WTC11 (cell line): ENCODE results near the gene KLHL26. TPM values are rescaled to one million over a fixed set of nuclear protein-coding genes. Genes with fewer than 3 reads are reported as not detected.

ENCODE experiments used
- ATAC-seq: fragments of 200-7000 bp; cut with Tn5 transposase; 2 replicates; pipeline ENCODE4 v1.10.0; 2021; ENCODE audit warnings: mild to moderate bottlenecking, moderate library complexity
- CTCF ChIA-PET: fragments of 300-600 bp; sonication (Branson Sonifier 250); formaldehyde crosslinking; loops from one replicate; lab custom pipeline; 2021; ENCODE audit warnings: antibody characterized with exemption; lab: Charles Lee
- POLR2A ChIA-PET: fragments of 350-600 bp; sonication (Branson Sonifier 250); formaldehyde crosslinking; loops from one replicate; lab custom pipeline; 2021; ENCODE audit warnings: antibody characterized with exemption; lab: Charles Lee
- DNase-seq: peaks from one replicate; pipeline ENCODE4 v3.0.0; 2021; ENCODE audit warnings: low spot score
- H3K27ac Mint-ChIP-seq: 2 replicates; pipeline ENCODE4 v1.8.0; 2021; ENCODE audit warnings: mixed read lengths
- H3K27me3 Mint-ChIP-seq: 2 replicates; pipeline ENCODE4 v1.8.0; 2021; ENCODE audit warnings: low read depth, mild to moderate bottlenecking, moderate library complexity, mixed read lengths
- H3K36me3 Mint-ChIP-seq: 2 replicates; pipeline ENCODE4 v1.8.0; 2021; ENCODE audit warnings: mixed read lengths
- H3K4me1 Mint-ChIP-seq: 2 replicates; pipeline ENCODE4 v1.8.0; 2022; ENCODE audit warnings: mixed read lengths
- H3K4me3 Mint-ChIP-seq: 2 replicates; pipeline ENCODE4 v1.8.0; 2021; ENCODE audit warnings: mild to moderate bottlenecking, moderate library complexity, mixed read lengths
- H3K9me3 Mint-ChIP-seq: 2 replicates; pipeline ENCODE4 v1.8.0; 2021; ENCODE audit warnings: mixed read lengths
- ETV6 ChIP-seq: sonication (generic); formaldehyde crosslinking; IDR thresholded peaks from 2 replicates; pipeline ENCODE4 v1.8.1; 2022; ENCODE audit warnings: mild to moderate bottlenecking, missing genetic modification reagents
- FOXK1 ChIP-seq: sonication (generic); formaldehyde crosslinking; IDR thresholded peaks from 2 replicates; pipeline ENCODE4 v1.8.0; 2022; ENCODE audit warnings: mild to moderate bottlenecking, moderate library complexity, missing genetic modification reagents
- KAT7 ChIP-seq: sonication (generic); formaldehyde crosslinking; IDR thresholded peaks from 2 replicates; pipeline ENCODE4 v1.8.1; 2023; ENCODE audit warnings: missing genetic modification reagents, mild to moderate bottlenecking, borderline replicate concordance
- MXD4 ChIP-seq: fragments of 250-450 bp; sonication (Bioruptor Pico); IDR thresholded peaks from 2 replicates; pipeline ENCODE4 v1.8.0; 2021; ENCODE audit warnings: mild to moderate bottlenecking, moderate library complexity, borderline replicate concordance
- NFYB ChIP-seq: sonication (generic); formaldehyde crosslinking; conservative IDR thresholded peaks from 2 replicates; pipeline ENCODE4 v1.8.0; 2022; ENCODE audit warnings: low read depth, missing genetic modification reagents
- PRRX2 ChIP-seq: fragments of 250-450 bp; sonication (Bioruptor Pico); IDR thresholded peaks from 2 replicates; pipeline ENCODE4 v1.8.0; 2021; ENCODE audit warnings: mild to moderate bottlenecking
- RELA ChIP-seq: sonication (generic); formaldehyde crosslinking; IDR thresholded peaks from 2 replicates; pipeline ENCODE4 v1.8.1; 2022; ENCODE audit warnings: missing genetic modification reagents, mild to moderate bottlenecking, borderline replicate concordance
- SMAD4 ChIP-seq: sonication (generic); formaldehyde crosslinking; IDR thresholded peaks from 2 replicates; pipeline ENCODE4 v1.8.0; 2022; ENCODE audit warnings: mild to moderate bottlenecking, missing genetic modification reagents
- ZNF121 ChIP-seq: sonication (generic); formaldehyde crosslinking; IDR thresholded peaks from 2 replicates; pipeline ENCODE4 v1.8.0; 2023; ENCODE audit warnings: missing genetic modification reagents
- ZNF138 ChIP-seq: sonication (generic); formaldehyde crosslinking; conservative IDR thresholded peaks from 2 replicates; pipeline ENCODE4 v1.8.1; 2022; ENCODE audit warnings: mild to moderate bottlenecking, moderate library complexity, missing genetic modification reagents
- total RNA-seq: library from RNA; stranded (reverse); gene quantifications from 3 replicates; pipeline ENCODE4 v1.2.3, GENCODE V29; 2021
- TF ChIP-seq, protein P1 (sequence below): sonication (generic); formaldehyde crosslinking; IDR thresholded peaks from 2 replicates; pipeline ENCODE4 v1.8.1; 2023; ENCODE audit warnings: mild to moderate bottlenecking, missing genetic modification reagents, borderline replicate concordance
- TF ChIP-seq, protein P2 (sequence below): fragments of 250-450 bp; sonication (Bioruptor Pico); conservative IDR thresholded peaks from 2 replicates; pipeline ENCODE4 v1.9.0; 2021; ENCODE audit warnings: mild to moderate bottlenecking
- TF ChIP-seq, protein P3 (sequence below): fragments of 250-450 bp; sonication (Bioruptor Pico); IDR thresholded peaks from 2 replicates; pipeline ENCODE4 v1.9.0; 2021; ENCODE audit warnings: moderate library complexity, mild to moderate bottlenecking, inconsistent platforms, borderline replicate concordance
- TF ChIP-seq, protein P4 (sequence below): sonication (generic); formaldehyde crosslinking; IDR thresholded peaks from 2 replicates; pipeline ENCODE4 v1.8.1; 2022; ENCODE audit warnings: mild to moderate bottlenecking, moderate library complexity, missing genetic modification reagents
- TF ChIP-seq, protein P5 (sequence below): sonication (generic); formaldehyde crosslinking; IDR thresholded peaks from 2 replicates; pipeline ENCODE4 v1.8.0; 2022; ENCODE audit warnings: mild to moderate bottlenecking, missing genetic modification reagents
- TF ChIP-seq, protein P6 (sequence below): sonication (generic); formaldehyde crosslinking; IDR thresholded peaks from 2 replicates; pipeline ENCODE4 v1.8.0; 2023; ENCODE audit warnings: missing genetic modification reagents, mild to moderate bottlenecking, borderline replicate concordance
- TF ChIP-seq, protein P7 (sequence below): fragments of 250-450 bp; sonication (Bioruptor Pico); IDR thresholded peaks from 2 replicates; pipeline ENCODE4 v1.9.0; 2021; ENCODE audit warnings: mild to moderate bottlenecking, borderline replicate concordance

The KLHL26 gene
- total RNA-seq, 1 experiment from 2014 or later, result 13.1 TPM

DNA sequence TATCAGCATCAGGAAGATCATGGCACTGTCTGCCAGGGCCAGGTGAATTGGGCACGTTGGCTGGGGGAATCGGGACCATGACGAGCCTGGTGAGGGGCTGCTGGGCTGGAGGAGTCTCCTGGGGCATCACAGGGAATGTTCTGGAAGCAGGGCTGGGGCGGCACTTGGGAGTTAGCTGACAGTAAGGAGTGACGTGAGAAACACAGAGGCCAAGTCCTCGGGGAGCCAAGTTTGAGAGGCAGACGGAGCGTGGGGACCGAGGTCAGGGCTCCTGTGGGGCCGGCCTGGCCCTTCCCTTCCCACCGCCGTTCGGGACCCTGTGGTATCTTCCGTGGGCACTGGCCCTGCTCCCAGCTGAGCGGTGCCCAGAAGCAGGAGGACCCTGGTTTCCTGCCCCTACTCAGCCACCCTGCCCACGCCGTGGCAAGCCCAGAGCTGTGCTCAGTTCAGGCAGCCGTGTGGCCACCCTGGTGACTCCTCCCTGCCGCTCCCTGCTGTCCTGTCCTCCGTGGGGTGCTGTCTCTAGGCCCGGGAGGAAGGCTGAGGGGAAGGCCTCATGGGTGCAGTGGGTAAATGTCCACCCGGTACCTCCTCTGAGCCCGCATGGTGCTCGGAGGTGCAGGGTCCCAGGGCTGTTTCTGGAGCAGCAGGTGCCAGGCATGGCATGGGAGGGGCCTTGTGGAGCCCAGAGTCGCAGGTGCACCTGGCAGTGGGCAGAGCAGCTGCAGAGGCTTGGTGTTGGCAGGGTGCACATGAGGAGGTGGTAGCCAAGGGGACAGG is 71.8 kb downstream of the KLHL26 start:
- H3K27ac Mint-ChIP-seq, result peak overlapping the region; percentile 23; the same call in 1 of the 2 replicates
- H3K27me3 Mint-ChIP-seq, result no peaks in the 10 kb centered on the region
- CTCF ChIA-PET, result no interaction called here
- no peak for DNase-seq
- no peak for TF ChIP-seq SMAD4 (CRISPR knock-in tag)
- TF ChIP-seq PRRX2, result no peak
- TF ChIP-seq MXD4, result no peak
- TF ChIP-seq, protein P1, sequence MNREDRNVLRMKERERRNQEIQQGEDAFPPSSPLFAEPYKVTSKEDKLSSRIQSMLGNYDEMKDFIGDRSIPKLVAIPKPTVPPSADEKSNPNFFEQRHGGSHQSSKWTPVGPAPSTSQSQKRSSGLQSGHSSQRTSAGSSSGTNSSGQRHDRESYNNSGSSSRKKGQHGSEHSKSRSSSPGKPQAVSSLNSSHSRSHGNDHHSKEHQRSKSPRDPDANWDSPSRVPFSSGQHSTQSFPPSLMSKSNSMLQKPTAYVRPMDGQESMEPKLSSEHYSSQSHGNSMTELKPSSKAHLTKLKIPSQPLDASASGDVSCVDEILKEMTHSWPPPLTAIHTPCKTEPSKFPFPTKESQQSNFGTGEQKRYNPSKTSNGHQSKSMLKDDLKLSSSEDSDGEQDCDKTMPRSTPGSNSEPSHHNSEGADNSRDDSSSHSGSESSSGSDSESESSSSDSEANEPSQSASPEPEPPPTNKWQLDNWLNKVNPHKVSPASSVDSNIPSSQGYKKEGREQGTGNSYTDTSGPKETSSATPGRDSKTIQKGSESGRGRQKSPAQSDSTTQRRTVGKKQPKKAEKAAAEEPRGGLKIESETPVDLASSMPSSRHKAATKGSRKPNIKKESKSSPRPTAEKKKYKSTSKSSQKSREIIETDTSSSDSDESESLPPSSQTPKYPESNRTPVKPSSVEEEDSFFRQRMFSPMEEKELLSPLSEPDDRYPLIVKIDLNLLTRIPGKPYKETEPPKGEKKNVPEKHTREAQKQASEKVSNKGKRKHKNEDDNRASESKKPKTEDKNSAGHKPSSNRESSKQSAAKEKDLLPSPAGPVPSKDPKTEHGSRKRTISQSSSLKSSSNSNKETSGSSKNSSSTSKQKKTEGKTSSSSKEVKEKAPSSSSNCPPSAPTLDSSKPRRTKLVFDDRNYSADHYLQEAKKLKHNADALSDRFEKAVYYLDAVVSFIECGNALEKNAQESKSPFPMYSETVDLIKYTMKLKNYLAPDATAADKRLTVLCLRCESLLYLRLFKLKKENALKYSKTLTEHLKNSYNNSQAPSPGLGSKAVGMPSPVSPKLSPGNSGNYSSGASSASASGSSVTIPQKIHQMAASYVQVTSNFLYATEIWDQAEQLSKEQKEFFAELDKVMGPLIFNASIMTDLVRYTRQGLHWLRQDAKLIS, result no peak
- TF ChIP-seq ETV6 (CRISPR knock-in tag), result no peak
- no peak for TF ChIP-seq ZNF138 (CRISPR knock-in tag)
- TF ChIP-seq, protein P2, sequence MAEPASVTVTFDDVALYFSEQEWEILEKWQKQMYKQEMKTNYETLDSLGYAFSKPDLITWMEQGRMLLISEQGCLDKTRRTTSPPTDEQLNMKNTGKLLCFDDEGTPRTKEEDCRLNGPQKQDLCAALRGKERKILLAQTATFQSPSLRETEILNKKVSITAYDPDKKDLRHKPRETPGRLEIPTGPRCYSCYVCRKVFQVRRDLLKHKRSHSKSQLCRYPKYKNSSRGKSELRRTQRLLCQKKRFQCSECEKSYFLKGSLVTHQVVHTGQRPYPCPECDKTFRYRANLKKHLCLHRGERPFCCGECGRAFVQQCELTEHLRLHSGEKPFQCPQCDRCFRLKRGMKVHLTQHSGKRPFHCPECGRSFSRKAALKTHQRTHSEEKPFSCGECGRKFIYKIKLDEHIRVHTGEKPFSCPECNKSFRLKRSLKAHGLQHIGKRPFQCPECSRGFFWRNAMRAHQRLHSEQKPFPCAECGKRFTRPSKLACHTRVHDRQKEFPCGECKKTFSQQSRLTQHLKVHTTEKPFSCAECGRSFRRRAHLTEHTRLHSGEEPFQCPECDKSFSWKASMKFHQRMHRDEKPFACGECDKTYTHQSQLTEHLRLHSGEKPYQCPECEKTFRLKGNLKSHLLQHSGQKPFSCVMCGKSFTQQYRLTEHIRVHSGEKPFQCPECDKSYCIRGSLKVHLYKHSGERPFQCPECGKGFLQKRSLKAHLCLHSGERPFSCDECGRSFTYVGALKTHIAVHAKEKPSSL (CRISPR knock-in tag), result no peak
- TF ChIP-seq, all 79 proteins: peak for 0
- ATAC-seq, result no peak
- Mint-ChIP-seq H3K36me3 (no peaks in the 10 kb centered on the region), H3K9me3 (no peaks in the 10 kb centered on the region), H3K4me1 (peaks cover 10% of the 10 kb centered on the region), H3K4me3 (no peak overlapping the region)
- POLR2A ChIA-PET, result no interaction called here

DNA sequence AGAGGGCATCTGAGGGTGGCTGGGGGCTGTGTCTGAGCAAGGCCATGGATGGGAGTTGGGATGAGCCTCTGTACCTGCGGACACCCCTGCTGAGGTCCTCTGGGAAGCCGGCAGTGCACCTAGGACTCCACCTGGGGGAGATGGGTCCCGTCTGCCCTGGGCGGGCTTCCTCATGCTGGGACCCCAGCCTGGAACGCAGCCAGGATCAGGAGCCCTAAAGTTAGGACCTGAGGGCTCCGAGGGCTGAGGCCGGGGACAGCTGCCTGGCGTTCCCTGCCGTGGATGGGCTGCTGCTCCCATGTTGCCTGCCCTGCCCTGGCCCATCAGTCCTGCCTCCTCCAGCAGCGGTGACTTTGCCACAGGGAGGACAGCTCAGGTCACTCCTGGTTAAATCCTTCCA is 72.7 kb downstream of the KLHL26 start:
- no peaks in the 10 kb centered on the region for H3K36me3 Mint-ChIP-seq
- CTCF ChIA-PET, result interaction anchor here (1.4 kb wide), 1 partner anchor 227 kb away, joined by 4 read pairs; no protein-coding TSS in a partner anchor
- no peak for DNase-seq
- no peak overlapping the region for H3K27ac Mint-ChIP-seq
- ATAC-seq, result no peak
- H3K4me3 Mint-ChIP-seq, result no peak overlapping the region
- POLR2A ChIA-PET, result interaction anchor here (0.5 kb wide), 1 partner anchor 850 kb away, joined by 3 read pairs; no protein-coding TSS in a partner anchor
- H3K9me3 Mint-ChIP-seq, result no peaks in the 10 kb centered on the region
- no peaks in the 10 kb centered on the region for H3K27me3 Mint-ChIP-seq
- peaks cover 10% of the 10 kb centered on the region for H3K4me1 Mint-ChIP-seq
- TF ChIP-seq NFYB (no peak), RELA (CRISPR knock-in tag) (no peak), FOXK1 (CRISPR knock-in tag) (no peak), KAT7 (CRISPR knock-in tag) (no peak), ZNF121 (CRISPR knock-in tag) (no peak)
- TF ChIP-seq, protein P3, sequence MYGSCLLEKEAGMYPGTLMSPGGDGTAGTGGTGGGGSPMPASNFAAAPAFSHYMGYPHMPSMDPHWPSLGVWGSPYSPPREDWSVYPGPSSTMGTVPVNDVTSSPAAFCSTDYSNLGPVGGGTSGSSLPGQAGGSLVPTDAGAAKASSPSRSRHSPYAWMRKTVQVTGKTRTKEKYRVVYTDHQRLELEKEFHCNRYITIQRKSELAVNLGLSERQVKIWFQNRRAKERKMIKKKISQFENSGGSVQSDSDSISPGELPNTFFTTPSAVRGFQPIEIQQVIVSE (CRISPR knock-in tag), result no peak
- TF ChIP-seq, protein P4, sequence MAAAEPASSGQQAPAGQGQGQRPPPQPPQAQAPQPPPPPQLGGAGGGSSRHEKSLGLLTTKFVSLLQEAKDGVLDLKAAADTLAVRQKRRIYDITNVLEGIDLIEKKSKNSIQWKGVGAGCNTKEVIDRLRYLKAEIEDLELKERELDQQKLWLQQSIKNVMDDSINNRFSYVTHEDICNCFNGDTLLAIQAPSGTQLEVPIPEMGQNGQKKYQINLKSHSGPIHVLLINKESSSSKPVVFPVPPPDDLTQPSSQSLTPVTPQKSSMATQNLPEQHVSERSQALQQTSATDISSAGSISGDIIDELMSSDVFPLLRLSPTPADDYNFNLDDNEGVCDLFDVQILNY (CRISPR knock-in tag), result no peak
- TF ChIP-seq, protein P5, sequence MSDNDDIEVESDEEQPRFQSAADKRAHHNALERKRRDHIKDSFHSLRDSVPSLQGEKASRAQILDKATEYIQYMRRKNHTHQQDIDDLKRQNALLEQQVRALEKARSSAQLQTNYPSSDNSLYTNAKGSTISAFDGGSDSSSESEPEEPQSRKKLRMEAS (CRISPR knock-in tag), result no peak
- TF ChIP-seq, protein P6, sequence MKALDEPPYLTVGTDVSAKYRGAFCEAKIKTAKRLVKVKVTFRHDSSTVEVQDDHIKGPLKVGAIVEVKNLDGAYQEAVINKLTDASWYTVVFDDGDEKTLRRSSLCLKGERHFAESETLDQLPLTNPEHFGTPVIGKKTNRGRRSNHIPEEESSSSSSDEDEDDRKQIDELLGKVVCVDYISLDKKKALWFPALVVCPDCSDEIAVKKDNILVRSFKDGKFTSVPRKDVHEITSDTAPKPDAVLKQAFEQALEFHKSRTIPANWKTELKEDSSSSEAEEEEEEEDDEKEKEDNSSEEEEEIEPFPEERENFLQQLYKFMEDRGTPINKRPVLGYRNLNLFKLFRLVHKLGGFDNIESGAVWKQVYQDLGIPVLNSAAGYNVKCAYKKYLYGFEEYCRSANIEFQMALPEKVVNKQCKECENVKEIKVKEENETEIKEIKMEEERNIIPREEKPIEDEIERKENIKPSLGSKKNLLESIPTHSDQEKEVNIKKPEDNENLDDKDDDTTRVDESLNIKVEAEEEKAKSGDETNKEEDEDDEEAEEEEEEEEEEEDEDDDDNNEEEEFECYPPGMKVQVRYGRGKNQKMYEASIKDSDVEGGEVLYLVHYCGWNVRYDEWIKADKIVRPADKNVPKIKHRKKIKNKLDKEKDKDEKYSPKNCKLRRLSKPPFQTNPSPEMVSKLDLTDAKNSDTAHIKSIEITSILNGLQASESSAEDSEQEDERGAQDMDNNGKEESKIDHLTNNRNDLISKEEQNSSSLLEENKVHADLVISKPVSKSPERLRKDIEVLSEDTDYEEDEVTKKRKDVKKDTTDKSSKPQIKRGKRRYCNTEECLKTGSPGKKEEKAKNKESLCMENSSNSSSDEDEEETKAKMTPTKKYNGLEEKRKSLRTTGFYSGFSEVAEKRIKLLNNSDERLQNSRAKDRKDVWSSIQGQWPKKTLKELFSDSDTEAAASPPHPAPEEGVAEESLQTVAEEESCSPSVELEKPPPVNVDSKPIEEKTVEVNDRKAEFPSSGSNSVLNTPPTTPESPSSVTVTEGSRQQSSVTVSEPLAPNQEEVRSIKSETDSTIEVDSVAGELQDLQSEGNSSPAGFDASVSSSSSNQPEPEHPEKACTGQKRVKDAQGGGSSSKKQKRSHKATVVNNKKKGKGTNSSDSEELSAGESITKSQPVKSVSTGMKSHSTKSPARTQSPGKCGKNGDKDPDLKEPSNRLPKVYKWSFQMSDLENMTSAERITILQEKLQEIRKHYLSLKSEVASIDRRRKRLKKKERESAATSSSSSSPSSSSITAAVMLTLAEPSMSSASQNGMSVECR (CRISPR knock-in tag), result no peak
- TF ChIP-seq, protein P7, sequence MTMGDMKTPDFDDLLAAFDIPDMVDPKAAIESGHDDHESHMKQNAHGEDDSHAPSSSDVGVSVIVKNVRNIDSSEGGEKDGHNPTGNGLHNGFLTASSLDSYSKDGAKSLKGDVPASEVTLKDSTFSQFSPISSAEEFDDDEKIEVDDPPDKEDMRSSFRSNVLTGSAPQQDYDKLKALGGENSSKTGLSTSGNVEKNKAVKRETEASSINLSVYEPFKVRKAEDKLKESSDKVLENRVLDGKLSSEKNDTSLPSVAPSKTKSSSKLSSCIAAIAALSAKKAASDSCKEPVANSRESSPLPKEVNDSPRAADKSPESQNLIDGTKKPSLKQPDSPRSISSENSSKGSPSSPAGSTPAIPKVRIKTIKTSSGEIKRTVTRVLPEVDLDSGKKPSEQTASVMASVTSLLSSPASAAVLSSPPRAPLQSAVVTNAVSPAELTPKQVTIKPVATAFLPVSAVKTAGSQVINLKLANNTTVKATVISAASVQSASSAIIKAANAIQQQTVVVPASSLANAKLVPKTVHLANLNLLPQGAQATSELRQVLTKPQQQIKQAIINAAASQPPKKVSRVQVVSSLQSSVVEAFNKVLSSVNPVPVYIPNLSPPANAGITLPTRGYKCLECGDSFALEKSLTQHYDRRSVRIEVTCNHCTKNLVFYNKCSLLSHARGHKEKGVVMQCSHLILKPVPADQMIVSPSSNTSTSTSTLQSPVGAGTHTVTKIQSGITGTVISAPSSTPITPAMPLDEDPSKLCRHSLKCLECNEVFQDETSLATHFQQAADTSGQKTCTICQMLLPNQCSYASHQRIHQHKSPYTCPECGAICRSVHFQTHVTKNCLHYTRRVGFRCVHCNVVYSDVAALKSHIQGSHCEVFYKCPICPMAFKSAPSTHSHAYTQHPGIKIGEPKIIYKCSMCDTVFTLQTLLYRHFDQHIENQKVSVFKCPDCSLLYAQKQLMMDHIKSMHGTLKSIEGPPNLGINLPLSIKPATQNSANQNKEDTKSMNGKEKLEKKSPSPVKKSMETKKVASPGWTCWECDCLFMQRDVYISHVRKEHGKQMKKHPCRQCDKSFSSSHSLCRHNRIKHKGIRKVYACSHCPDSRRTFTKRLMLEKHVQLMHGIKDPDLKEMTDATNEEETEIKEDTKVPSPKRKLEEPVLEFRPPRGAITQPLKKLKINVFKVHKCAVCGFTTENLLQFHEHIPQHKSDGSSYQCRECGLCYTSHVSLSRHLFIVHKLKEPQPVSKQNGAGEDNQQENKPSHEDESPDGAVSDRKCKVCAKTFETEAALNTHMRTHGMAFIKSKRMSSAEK (CRISPR knock-in tag), result no peak
